H1 (cell line): ENCODE measurements around the gene CCL7. TPM values are rescaled to one million over a fixed set of nuclear protein-coding genes. Genes with fewer than 3 reads are reported as not detected.

ENCODE experiments used
- CTCF ChIA-PET: fragments of 300-600 bp; sonication (Branson Sonifier 250); formaldehyde crosslinking; loops from one replicate; lab custom pipeline; 2021; ENCODE audit not compliant: partially characterized antibody; lab: Charles Lee
- POLR2A ChIA-PET: fragments of 300-600 bp; sonication (Branson Sonifier 250); formaldehyde crosslinking; loops from one replicate; lab custom pipeline; 2021; ENCODE audit warnings: inconsistent platforms; ENCODE audit not compliant: partially characterized antibody; lab: Charles Lee
- DNase-seq, 2 experiments: peaks; one replicate each; pipeline versions ENCODE4 v3.0.0 to v3.0.0-alpha.2; 2010 to 2022; ENCODE audit warnings: low spot score in 2 of 2, low read depth in 1 of 2, mixed read lengths in 1 of 2
- FAIRE-seq: peaks from 2 replicates; lab custom pipeline; 2011; peaks lifted over from hg19 to GRCh38; lab: Jason Lieb, UNC
- H2AFZ ChIP-seq: 2 replicates; pipeline ENCODE4 v1.8.1; 2012; ENCODE audit warnings: low read length, inconsistent platforms
- H2AK5ac ChIP-seq: 2 replicates; pipeline ENCODE4 v1.6.1; 2013; ENCODE audit warnings: low read depth, low read length
- H2BK120ac ChIP-seq: replicated peaks from 2 replicates; pipeline ENCODE3; 2013; ENCODE audit warnings: low read depth, low read length, inconsistent platforms
- H2BK12ac ChIP-seq: 2 replicates; pipeline ENCODE4 v1.6.1; 2013; ENCODE audit warnings: low read depth, low read length
- H2BK15ac ChIP-seq: 2 replicates; pipeline ENCODE4 v1.6.1; 2013; ENCODE audit warnings: low read length
- H2BK20ac ChIP-seq: 2 replicates; pipeline ENCODE4 v1.6.1; 2013; ENCODE audit warnings: low read length
- H2BK5ac ChIP-seq: 2 replicates; pipeline ENCODE4 v1.6.1; 2013; ENCODE audit warnings: low read depth, low read length
- H3K14ac ChIP-seq: 2 replicates; pipeline ENCODE4 v1.6.1; 2013; ENCODE audit warnings: inconsistent platforms; ENCODE audit not compliant: insufficient read length
- H3K18ac ChIP-seq: 2 replicates; pipeline ENCODE4 v1.6.1; 2013; ENCODE audit warnings: low read length; ENCODE audit errors: extremely low read depth
- H3K23ac ChIP-seq: 2 replicates; pipeline ENCODE4 v1.6.1; 2013; ENCODE audit warnings: inconsistent platforms; ENCODE audit not compliant: insufficient read length
- H3K23me2 ChIP-seq: 2 replicates; pipeline ENCODE4 v1.6.1; 2013; ENCODE audit warnings: low read depth, low read length
- H3K27ac ChIP-seq: 2 replicates; pipeline ENCODE4 v1.6.1; 2011; ENCODE audit warnings: low read depth, low read length, inconsistent platforms
- H3K27me3 ChIP-seq, 4 experiments: replicated peaks in 1 of 4; 1 replicate in 1 of 4; 2 replicates in 3 of 4; pipeline versions ENCODE4 v1.6.1 to v1.8.1; 2011 to 2013; ENCODE audit warnings: low read length in 3 of 4, mild to moderate bottlenecking in 3 of 4, inconsistent platforms in 2 of 4, mixed read lengths in 2 of 4, moderate library complexity in 1 of 4; ENCODE audit not compliant: control insufficient read depth in 3 of 4, insufficient read depth in 3 of 4; ENCODE audit errors: extremely low read depth in 1 of 4
- H3K36me3 ChIP-seq, 4 experiments: 2 replicates each; pipeline versions ENCODE4 v1.6.1 to v1.8.1; 2011 to 2013; ENCODE audit warnings: mild to moderate bottlenecking in 4 of 4, low read length in 3 of 4, moderate library complexity in 2 of 4, control low read depth in 1 of 4, inconsistent platforms in 1 of 4; ENCODE audit not compliant: insufficient read depth in 4 of 4, control insufficient read depth in 2 of 4
- H3K4ac ChIP-seq: replicated peaks from 2 replicates; pipeline ENCODE3; 2013; ENCODE audit warnings: low read length, low read depth, mixed read lengths, inconsistent platforms; ENCODE audit not compliant: insufficient read length
- H3K4me1 ChIP-seq, 4 experiments: replicated peaks in 1 of 4; 1 replicate in 1 of 4; 2 replicates in 3 of 4; pipeline versions ENCODE4 v1.6.1 to v1.8.1; 2011 to 2013; ENCODE audit warnings: low read length in 3 of 4, inconsistent platforms in 2 of 4, mixed read lengths in 1 of 4; ENCODE audit not compliant: insufficient read depth in 4 of 4, control insufficient read depth in 3 of 4
- H3K4me2 ChIP-seq, 2 experiments: 2 replicates each; pipeline versions ENCODE4 v1.6.1 to v1.8.1; 2011 to 2013; ENCODE audit warnings: low read depth in 2 of 2, low read length in 2 of 2, control low read depth in 1 of 2, inconsistent platforms in 1 of 2, mild to moderate bottlenecking in 1 of 2; ENCODE audit not compliant: insufficient read depth in 1 of 2
- H3K4me3 ChIP-seq, 4 experiments: fragments of 200-600, 300-600 bp in 1 of 4; sonication (generic), shearing (Covaris generic), sonication (Bioruptor Twin) in 1 of 4; 2 replicates each; pipeline versions ENCODE4 v1.5.1 to v1.8.1; 2011 to 2016; ENCODE audit warnings: low read length in 4 of 4, low read depth in 3 of 4, control low read depth in 2 of 4, inconsistent platforms in 2 of 4, mild to moderate bottlenecking in 2 of 4, mixed read lengths in 1 of 4, moderate library complexity in 1 of 4; ENCODE audit not compliant: insufficient read depth in 2 of 4; ENCODE audit errors: extremely low read depth in 1 of 4
- H3K56ac ChIP-seq: replicated peaks from 2 replicates; pipeline ENCODE3; 2013; ENCODE audit warnings: low read depth, mild to moderate bottlenecking, mixed read lengths, low read length, inconsistent platforms; ENCODE audit not compliant: insufficient read length
- H3K79me1 ChIP-seq: 2 replicates; pipeline ENCODE4 v1.6.1; 2013; ENCODE audit warnings: low read depth, low read length, control low read depth
- H3K79me2 ChIP-seq, 2 experiments: 2 replicates each; pipeline versions ENCODE4 v1.6.1 to v1.8.1; 2012 to 2013; ENCODE audit warnings: low read length in 2 of 2, mild to moderate bottlenecking in 2 of 2, inconsistent platforms in 1 of 2; ENCODE audit not compliant: insufficient read depth in 2 of 2, control insufficient read depth in 1 of 2
- H3K9ac ChIP-seq, 4 experiments: replicated peaks in 1 of 4; 1 replicate in 1 of 4; 2 replicates in 3 of 4; pipeline versions ENCODE4 v1.6.1 to v1.8.1; 2011 to 2013; ENCODE audit warnings: low read depth in 3 of 4, low read length in 3 of 4, control low read depth in 2 of 4, mild to moderate bottlenecking in 2 of 4, moderate library complexity in 2 of 4, inconsistent platforms in 1 of 4; ENCODE audit errors: extremely low read depth in 1 of 4
- H3K9me3 ChIP-seq, 2 experiments: 2 replicates each; pipeline versions ENCODE4 v1.6.1 to v1.8.1; 2012 to 2013; ENCODE audit warnings: mild to moderate bottlenecking in 2 of 2, moderate library complexity in 2 of 2, control low read depth in 1 of 2, inconsistent platforms in 1 of 2, low read depth in 1 of 2, low read length in 1 of 2, mixed read lengths in 1 of 2; ENCODE audit not compliant: insufficient read depth in 2 of 2
- H4K20me1 ChIP-seq, 2 experiments: replicated peaks in 1 of 2; 2 replicates each; pipeline versions ENCODE3 to v1.8.1; 2011 to 2013; ENCODE audit warnings: inconsistent platforms in 2 of 2, low read length in 2 of 2, mild to moderate bottlenecking in 1 of 2; ENCODE audit not compliant: insufficient read depth in 2 of 2, control insufficient read depth in 1 of 2
- H4K5ac ChIP-seq: 2 replicates; pipeline ENCODE4 v1.6.1; 2013; ENCODE audit warnings: low read length, low read depth, mixed read lengths, inconsistent platforms; ENCODE audit not compliant: insufficient read length
- H4K8ac ChIP-seq: 2 replicates; pipeline ENCODE4 v1.8.0; 2013; ENCODE audit warnings: mild to moderate bottlenecking, moderate library complexity, low read length, inconsistent platforms; ENCODE audit not compliant: insufficient read depth; ENCODE audit errors: extremely low read depth
- H4K91ac ChIP-seq: replicated peaks from 2 replicates; pipeline ENCODE3; 2013; ENCODE audit warnings: low read length, mixed read lengths, inconsistent platforms; ENCODE audit not compliant: insufficient read length
- KDM1A ChIP-seq: fragments of 200-600, 300-600 bp; sonication (generic); IDR thresholded peaks from 2 replicates; pipeline ENCODE4 v1.7.1; 2016; ENCODE audit warnings: mild to moderate bottlenecking, low read length, borderline replicate concordance
- ZNF274 ChIP-seq: IDR thresholded peaks from 2 replicates; pipeline ENCODE4 v1.7.0; 2012; ENCODE audit warnings: low read length, borderline replicate concordance; ENCODE audit errors: extremely low read depth
- WGBS, 2 experiments: shearing (Covaris generic) in 1 of 2; methylation state at CpG; one replicate each; pipeline versions ENCODE4 v1.1.6 to v1.1.7; 2013 to 2015; ENCODE audit warnings: low lambda C conversion rate in 2 of 2, mixed read lengths in 2 of 2, inconsistent platforms in 1 of 2, low coverage in 1 of 2, missing lambda C conversion rate in 1 of 2; ENCODE audit not compliant: insufficient replicate concordance in 2 of 2, insufficient coverage in 1 of 2, insufficient read length in 1 of 2; ENCODE audit errors: extremely low coverage in 1 of 2, missing lambda C conversion rate in 1 of 2; 5-methylcytosine and 5-hydroxymethylcytosine counted together
- polyA plus RNA-seq, 7 experiments: library from polyadenylated mRNA; depleted of rRNA in 3 of 7; stranded (reverse) in 5 of 7; unstranded in 2 of 7; fragments of >200 nt in 5 of 7; fragments of 200-250 nt in 2 of 7; gene quantifications; 1 replicate in 5 of 7; 2 replicates in 1 of 7; 4 replicates in 1 of 7; pipeline versions ENCODE4 v1.2.1 to v1.2.3, GENCODE V29; 2011 to 2013; ENCODE audit warnings: missing spikeins in 2 of 7, mixed read lengths in 2 of 7
- total RNA-seq: library from RNA; stranded (reverse); fragmentation: NEBNext Ultra II Directional; extraction: Animal tissue kit (Norgen Biotek cat#: 25700); gene quantifications from 2 replicates; pipeline ENCODE4 v1.2.1, GENCODE V29; 2021

CCL7 gene
- total and polyA plus RNA-seq, 2 of the 8 experiments (the other 6 are each of a cell fraction or from before 2014, with no cell fraction given): not detected

DNA sequence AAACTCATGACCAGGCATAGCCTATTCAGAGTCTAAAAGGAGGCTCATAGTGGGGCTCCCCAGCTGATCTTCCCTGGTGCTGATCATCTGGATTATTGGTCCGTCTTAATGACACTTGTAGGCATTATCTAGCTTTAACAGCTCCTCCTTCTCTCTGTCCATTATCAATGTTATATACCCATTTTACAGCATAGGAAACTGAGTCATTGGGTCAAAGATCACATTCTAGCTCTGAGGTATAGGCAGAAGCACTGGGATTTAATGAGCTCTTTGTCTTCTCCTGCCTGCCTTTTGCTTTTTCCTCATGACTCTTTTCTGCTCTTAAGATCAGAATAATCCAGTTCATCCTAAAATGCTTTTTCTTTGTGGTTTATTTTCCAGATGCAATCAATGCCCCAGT is 14.2 kb upstream of the CCL7 start:
- WGBS, 2 experiments: 79% methylated on average over 1 of the region's 1 CpG; no CpG with 5 or more reads in 1 of the 2 experiments
- POLR2A ChIA-PET: interaction anchor here (1.2 kb wide), 1 partner anchor 42 kb away, joined by 3 read pairs; no protein-coding TSS in a partner anchor
- H3K4me3 ChIP-seq: peak overlapping the region in 3 of 4 experiments; percentile 25 to 53 (median 45); a peak in 3 of 8 replicates

More for the DNA sequence above, 14.2 kb upstream of the CCL7 start:
- TF ChIP-seq KDM1A (peak; percentile 65; the same call in 1 of the 2 replicates), ZNF274 (no peak)
- H3K27me3 ChIP-seq: no peaks in the 10 kb centered on the region
- no peak overlapping the region for H2BK5ac ChIP-seq
- H3K9me3 ChIP-seq: no peaks in the 10 kb centered on the region
- no peak overlapping the region for H3K23ac ChIP-seq
- H4K5ac ChIP-seq: no peak overlapping the region
- H2BK15ac ChIP-seq: no peak overlapping the region
- H3K4me1 ChIP-seq: peaks cover 4 to 11% (median 7%) of the 10 kb centered on the region in 4 experiments; a peak in 6 of 7 replicates
- peak overlapping the region; percentile 52; the same call in 1 of the 2 replicates for H2BK20ac ChIP-seq
- H4K8ac ChIP-seq: no peak overlapping the region
- DNase-seq (no peak), FAIRE-seq (no peak)
- H3K4ac ChIP-seq: no peak overlapping the region
- CTCF ChIA-PET: interaction anchor here (0.7 to 3.6 kb wide), 7 partner anchors 17 to 106 kb away, joined by 3 to 22 read pairs (median 5); partner anchors contain the start of gene CCL1
- H3K14ac ChIP-seq: no peak overlapping the region
- no peak overlapping the region for H2AFZ ChIP-seq
- H3K56ac ChIP-seq: no peak overlapping the region
- H3K4me2 ChIP-seq: peak overlapping the region; percentile 74 to 94
- H2AK5ac ChIP-seq: 0 out of 2 replicates have a peak overlapping the region, but pooled peaks have one; percentile 10
- peak overlapping the region; percentile 20; the same call in 1 of the 2 replicates for H2BK12ac ChIP-seq
- H3K79me1 ChIP-seq: no peaks in the 10 kb centered on the region
- H3K27ac ChIP-seq: no peak overlapping the region
- no peak overlapping the region for H2BK120ac ChIP-seq
- no peak overlapping the region for H3K9ac ChIP-seq
- H3K79me2 ChIP-seq: no peaks in the 10 kb centered on the region
- H4K91ac ChIP-seq: no peak overlapping the region
- H3K36me3 ChIP-seq: no peaks in the 10 kb centered on the region
- no peaks in the 10 kb centered on the region for H4K20me1 ChIP-seq
- H3K23me2 ChIP-seq: peaks cover 6% of the 10 kb centered on the region; the same call in 1 of the 2 replicates
- no peak overlapping the region for H3K18ac ChIP-seq
